ENCODE measurements around the gene CHGA.

The CHGA gene

DNA sequence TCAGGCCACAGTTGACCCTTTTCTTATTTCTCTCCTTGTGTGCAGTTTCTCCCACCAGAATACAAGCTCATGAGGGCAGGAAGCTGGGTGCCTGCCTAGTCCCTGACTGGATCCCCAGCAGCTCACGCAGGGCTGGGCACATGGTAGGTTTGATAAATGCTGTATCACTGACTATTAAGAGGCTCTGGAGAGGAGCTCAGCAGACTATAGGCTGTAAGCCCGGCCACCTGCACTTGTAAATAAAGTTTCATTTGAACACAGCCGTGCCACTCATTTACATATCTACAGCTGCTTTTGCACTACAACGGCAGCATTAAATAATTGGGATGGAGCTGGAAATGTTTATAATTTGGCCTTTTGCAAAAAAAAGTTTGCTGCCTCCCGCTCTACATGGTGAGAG, 32.0 kb downstream of the CHGA start:
- DNase-seq (ENCODE audit: low read depth) = no peak
- no peak overlapping the region for H3K4me3 ChIP-seq (ENCODE audit: low read depth, low read length)
- TF ChIP-seq MYC (IDR thresholded peaks at IDR 0.05; ENCODE audit: low read depth, low read length) = no peak
- no peak for TF ChIP-seq POLR2A (IDR thresholded peaks at IDR 0.05; ENCODE audit: extremely low read depth, insufficient read length)
- TF ChIP-seq, protein P1, sequence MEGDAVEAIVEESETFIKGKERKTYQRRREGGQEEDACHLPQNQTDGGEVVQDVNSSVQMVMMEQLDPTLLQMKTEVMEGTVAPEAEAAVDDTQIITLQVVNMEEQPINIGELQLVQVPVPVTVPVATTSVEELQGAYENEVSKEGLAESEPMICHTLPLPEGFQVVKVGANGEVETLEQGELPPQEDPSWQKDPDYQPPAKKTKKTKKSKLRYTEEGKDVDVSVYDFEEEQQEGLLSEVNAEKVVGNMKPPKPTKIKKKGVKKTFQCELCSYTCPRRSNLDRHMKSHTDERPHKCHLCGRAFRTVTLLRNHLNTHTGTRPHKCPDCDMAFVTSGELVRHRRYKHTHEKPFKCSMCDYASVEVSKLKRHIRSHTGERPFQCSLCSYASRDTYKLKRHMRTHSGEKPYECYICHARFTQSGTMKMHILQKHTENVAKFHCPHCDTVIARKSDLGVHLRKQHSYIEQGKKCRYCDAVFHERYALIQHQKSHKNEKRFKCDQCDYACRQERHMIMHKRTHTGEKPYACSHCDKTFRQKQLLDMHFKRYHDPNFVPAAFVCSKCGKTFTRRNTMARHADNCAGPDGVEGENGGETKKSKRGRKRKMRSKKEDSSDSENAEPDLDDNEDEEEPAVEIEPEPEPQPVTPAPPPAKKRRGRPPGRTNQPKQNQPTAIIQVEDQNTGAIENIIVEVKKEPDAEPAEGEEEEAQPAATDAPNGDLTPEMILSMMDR (IDR thresholded peaks at IDR 0.05; ENCODE audit: low read depth, low read length) = no peak
- TF ChIP-seq, protein P2, sequence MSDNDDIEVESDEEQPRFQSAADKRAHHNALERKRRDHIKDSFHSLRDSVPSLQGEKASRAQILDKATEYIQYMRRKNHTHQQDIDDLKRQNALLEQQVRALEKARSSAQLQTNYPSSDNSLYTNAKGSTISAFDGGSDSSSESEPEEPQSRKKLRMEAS (IDR thresholded peaks at IDR 0.05; ENCODE audit: low read depth, low read length) = no peak

DNA sequence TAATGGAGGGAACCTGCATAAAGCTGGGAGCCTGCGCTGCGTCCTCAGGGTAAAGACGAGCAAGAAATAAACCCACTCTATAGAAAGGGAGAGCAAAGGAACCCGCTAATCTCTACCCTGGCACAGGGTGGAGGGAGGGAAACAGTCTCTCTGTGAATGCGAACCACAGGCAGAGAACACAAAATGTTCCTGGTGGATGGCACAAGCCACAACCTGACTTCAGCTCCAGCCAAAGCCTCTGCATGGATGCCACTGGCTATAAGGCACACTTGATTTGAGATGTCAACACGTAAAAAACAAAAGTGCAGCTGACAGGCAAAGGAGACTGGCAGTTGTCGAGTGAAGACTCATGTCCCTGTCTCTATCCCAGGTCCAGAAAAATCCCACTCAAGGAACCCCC, 32.4 kb downstream of the CHGA start:
- TF ChIP-seq, protein P2 (IDR thresholded peaks at IDR 0.05; ENCODE audit: low read depth, low read length) = no peak
- TF ChIP-seq MYC (IDR thresholded peaks at IDR 0.05; ENCODE audit: low read depth, low read length) = no peak
- TF ChIP-seq, protein P1 (IDR thresholded peaks at IDR 0.05; ENCODE audit: low read depth, low read length) = no peak
- no peak for TF ChIP-seq POLR2A (IDR thresholded peaks at IDR 0.05; ENCODE audit: extremely low read depth, insufficient read length)
- no peak for DNase-seq (ENCODE audit: low read depth)

DNA sequence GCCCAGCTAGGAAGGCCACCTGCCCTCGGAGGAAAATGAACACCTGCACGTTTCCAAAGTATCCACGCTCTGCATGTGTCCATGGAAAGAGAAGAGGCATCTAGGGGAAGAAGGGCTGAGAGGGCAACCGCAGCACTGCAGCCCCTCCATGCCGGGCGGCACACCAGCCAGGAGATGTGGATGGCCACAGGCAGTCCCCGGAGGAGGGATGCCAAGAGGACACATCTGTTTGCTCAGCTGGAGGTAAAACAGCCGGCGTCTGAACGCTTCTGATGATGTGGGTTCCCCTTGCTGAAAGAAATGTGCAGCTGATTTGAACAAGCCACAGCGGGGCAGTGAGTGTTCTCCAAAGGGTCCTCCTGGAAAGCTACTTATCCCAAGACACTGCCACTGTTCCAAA, 34.0 kb downstream of the CHGA start:
- DNase-seq (ENCODE audit: low read depth) = no peak
- TF ChIP-seq, protein P1 (IDR thresholded peaks at IDR 0.05; ENCODE audit: low read depth, low read length) = no peak
- TF ChIP-seq, protein P2 (IDR thresholded peaks at IDR 0.05; ENCODE audit: low read depth, low read length) = no peak
- TF ChIP-seq POLR2A (IDR thresholded peaks at IDR 0.05; ENCODE audit: extremely low read depth, insufficient read length) (no peak), MYC (IDR thresholded peaks at IDR 0.05; ENCODE audit: low read depth, low read length) (no peak)
- no peak overlapping the region for H3K4me3 ChIP-seq (ENCODE audit: low read depth, low read length)

More for the DNA sequence above, 32.4 kb downstream of the CHGA start:
- no peak overlapping the region for H3K4me3 ChIP-seq (ENCODE audit: low read depth, low read length)

DNA sequence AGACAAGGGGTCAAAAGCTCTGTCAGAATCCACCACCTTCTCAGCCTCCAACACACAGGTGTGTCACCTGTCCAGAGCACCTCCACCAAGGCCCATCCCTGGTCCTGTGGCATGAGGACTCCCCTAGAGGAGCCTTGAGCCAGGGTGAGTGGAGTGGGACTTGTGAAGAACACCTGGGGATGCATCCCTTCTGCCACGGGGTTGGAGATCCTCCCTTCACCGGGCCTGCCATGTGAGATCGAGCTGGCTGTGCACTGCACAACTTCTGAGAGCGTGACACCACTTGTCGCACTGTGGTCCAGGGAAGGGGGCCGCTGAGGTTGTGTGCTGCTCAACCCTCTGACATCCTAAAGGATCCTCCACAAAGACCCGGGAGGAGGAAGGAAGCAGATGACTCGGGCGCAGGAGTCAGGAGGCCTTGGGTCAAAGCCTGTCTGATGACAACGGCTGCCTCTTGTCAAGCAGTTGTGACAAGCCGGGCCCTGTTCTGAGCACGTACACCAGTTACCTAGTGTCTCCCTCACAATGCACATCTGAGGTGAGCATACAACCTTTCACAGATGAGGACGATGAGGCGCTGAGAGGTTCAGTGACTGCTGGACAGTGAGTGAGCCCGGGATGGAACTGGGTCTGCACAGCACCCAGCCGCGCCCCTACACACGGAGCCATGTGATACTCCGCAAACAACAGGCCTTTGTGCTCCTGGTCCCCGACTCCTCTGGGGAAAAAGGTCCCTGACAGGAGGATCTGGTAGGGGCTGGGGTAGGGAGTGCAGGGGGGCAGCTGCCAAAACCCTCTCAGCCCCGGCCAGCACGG, 35.6 kb downstream of the CHGA start:
- no peak for TF ChIP-seq POLR2A (IDR thresholded peaks at IDR 0.05; ENCODE audit: extremely low read depth, insufficient read length)
- TF ChIP-seq, protein P1 (IDR thresholded peaks at IDR 0.05; ENCODE audit: low read depth, low read length) = no peak
- no peak for TF ChIP-seq MYC (IDR thresholded peaks at IDR 0.05; ENCODE audit: low read depth, low read length)
- TF ChIP-seq, protein P2 (IDR thresholded peaks at IDR 0.05; ENCODE audit: low read depth, low read length) = no peak
- no peak for DNase-seq (ENCODE audit: low read depth)
- H3K4me3 ChIP-seq (ENCODE audit: low read depth, low read length) = no peak overlapping the region

DNA sequence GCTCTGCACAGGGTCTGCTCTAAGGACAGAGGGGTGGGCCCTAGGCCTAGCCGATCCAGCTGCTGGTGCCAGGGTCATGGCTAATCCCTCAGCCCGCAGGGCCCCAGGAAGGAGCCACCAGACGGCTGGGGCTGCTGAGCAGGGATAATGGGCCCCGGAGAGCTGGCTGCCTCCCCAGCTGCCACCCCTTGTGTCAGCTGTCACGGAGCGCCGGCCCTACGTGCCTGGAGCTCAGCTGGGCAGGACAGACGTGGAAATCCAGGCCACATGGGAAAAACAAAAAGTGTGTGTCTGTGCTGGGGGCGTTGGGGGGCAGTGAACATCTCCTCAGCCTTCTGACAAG, 36.2 kb downstream of the CHGA start:
- TF ChIP-seq, protein P1 (IDR thresholded peaks at IDR 0.05; ENCODE audit: low read depth, low read length) = no peak
- no peak for TF ChIP-seq POLR2A (IDR thresholded peaks at IDR 0.05; ENCODE audit: extremely low read depth, insufficient read length)
- TF ChIP-seq, protein P2 (IDR thresholded peaks at IDR 0.05; ENCODE audit: low read depth, low read length) = no peak
- TF ChIP-seq MYC (IDR thresholded peaks at IDR 0.05; ENCODE audit: low read depth, low read length) = no peak
- no peak for DNase-seq (ENCODE audit: low read depth)
- no peak overlapping the region for H3K4me3 ChIP-seq (ENCODE audit: low read depth, low read length)
